Panc1 (cell line): Measurements from ENCODE around the gene SHROOM3. TPM values are rescaled to one million over a fixed set of nuclear protein-coding genes. Genes with fewer than 3 reads are reported as not detected.
A peak's percentile ranks its signal among the peaks of the same experiment; 100 is the strongest.

ENCODE experiments used
- ATAC-seq: fragments of 200-7000 bp; cut with Tn5 transposase; 2 replicates; pipeline ENCODE4 v1.9.1; 2020; ENCODE audit warnings: mild to moderate bottlenecking, moderate library complexity
- BruUV-seq: library from RNA; stranded (reverse); fragments of 400-500 nt; replicated peaks from 2 replicates; lab custom pipeline; 2021; lab: Mats Ljungman, UMichigan
- CTCF ChIA-PET: fragments of 300-600 bp; sonication (Branson Sonifier 250); formaldehyde crosslinking; loops from one replicate; lab custom pipeline; 2022; ENCODE audit warnings: antibody characterized with exemption; lab: Charles Lee
- POLR2A ChIA-PET: fragments of 300-600 bp; sonication (Branson Sonifier 250); formaldehyde crosslinking; loops from one replicate; lab custom pipeline; 2022; ENCODE audit warnings: antibody characterized with exemption; lab: Charles Lee
- DNase-seq: peaks from one replicate; pipeline ENCODE4 v3.0.0-alpha.2; 2010; ENCODE audit warnings: low read depth, low spot score
- H3K27ac ChIP-seq: 2 replicates; pipeline ENCODE4 v1.5.1; 2011; ENCODE audit warnings: mild to moderate bottlenecking, low read length, inconsistent platforms
- H3K27me3 ChIP-seq: fragments of 200-500 bp; sonication (Bioruptor generic); 2 replicates; pipeline ENCODE4 v1.6.0; 2014; ENCODE audit warnings: low read length, inconsistent platforms; ENCODE audit not compliant: control insufficient read depth, insufficient read depth
- H3K36me3 ChIP-seq: fragments of 200-500 bp; sonication (Bioruptor generic); 2 replicates; pipeline ENCODE4 v1.5.1; 2014; ENCODE audit warnings: inconsistent platforms, mild to moderate bottlenecking, low read length, moderate library complexity; ENCODE audit not compliant: control insufficient read depth, insufficient read depth
- H3K4me1 ChIP-seq: 2 replicates; pipeline ENCODE4 v1.5.1; 2011; ENCODE audit warnings: inconsistent platforms, mild to moderate bottlenecking, low read length, moderate library complexity; ENCODE audit not compliant: control insufficient read depth, insufficient read depth
- H3K4me3 ChIP-seq, 2 experiments: 2 replicates each; pipeline ENCODE4 v1.5.1; 2011 to 2012; ENCODE audit warnings: low read depth in 2 of 2, low read length in 2 of 2, mild to moderate bottlenecking in 2 of 2, inconsistent platforms in 1 of 2, moderate library complexity in 1 of 2
- H3K9me3 ChIP-seq: fragments of 200-500 bp; sonication (Bioruptor generic); 2 replicates; pipeline ENCODE4 v1.5.1; 2014; ENCODE audit warnings: low read depth, mild to moderate bottlenecking, inconsistent platforms, low read length, moderate library complexity; ENCODE audit not compliant: control insufficient read depth, insufficient read depth
- POLR2AphosphoS5 ChIP-seq: IDR thresholded peaks from 2 replicates; pipeline ENCODE4 v1.6.1; 2012; ENCODE audit warnings: mild to moderate bottlenecking, low read depth, low read length, moderate library complexity
- REST ChIP-seq, 2 experiments: IDR thresholded peaks; 2 replicates each; pipeline ENCODE4 v1.6.1; 2011 to 2012; ENCODE audit warnings: low read depth in 2 of 2, control low read depth in 1 of 2, low read length in 1 of 2, mild to moderate bottlenecking in 1 of 2, moderate library complexity in 1 of 2; ENCODE audit not compliant: insufficient read depth in 1 of 2
- SIN3A ChIP-seq: IDR thresholded peaks from 2 replicates; pipeline ENCODE4 v1.6.1; 2012; ENCODE audit warnings: low read depth, mild to moderate bottlenecking, low read length, moderate library complexity, borderline replicate concordance; ENCODE audit not compliant: insufficient read depth
- TCF7L2 ChIP-seq: IDR thresholded peaks from 2 replicates; pipeline ENCODE4 v1.6.1; 2011; ENCODE audit warnings: mild to moderate bottlenecking, low read depth, low read length, inconsistent platforms
- in situ Hi-C: cut with HindIII; loops from 2 replicates; pipeline ENCODE4 v1.10.0; 2016; ENCODE audit warnings: low sequenced_read_pairs, low pct_unique_long_range_greater_than_20kb
- intact Hi-C: fragments of 100-400 bp; cut with micrococcal nuclease; formaldehyde crosslinking; loops from one replicate; pipeline ENCODE4 v1.10.0; 2022; ENCODE audit not compliant: unreplicated experiment
- total RNA-seq: library from RNA; stranded (reverse); gene quantifications from one replicate; pipeline ENCODE4 v1.2.1, GENCODE V29; 2021; ENCODE audit not compliant: unreplicated experiment
- TF ChIP-seq, protein P1 (sequence below): fragments of 450-650 bp; IDR thresholded peaks from 2 replicates; pipeline ENCODE4 v1.5.1; 2017; ENCODE audit warnings: mild to moderate bottlenecking

Gene SHROOM3
- total RNA-seq, 1 experiment from 2014 or later = 7.2 TPM

GRCh38 chr4:76550966-76551780, 116.1 kb downstream of the SHROOM3 start:
- peaks cover 5% of the 10 kb centered on the region; the same call in 1 of the 2 replicates for H3K4me1 ChIP-seq
- H3K36me3 ChIP-seq = no peaks in the 10 kb centered on the region
- no TSS peak for BruUV-seq
- POLR2A ChIA-PET = no interaction called here
- no peaks in the 10 kb centered on the region for H3K9me3 ChIP-seq
- ATAC-seq = peak; percentile 64
- DNase-seq = no peak
- no peak for TF ChIP-seq POLR2AphosphoS5
- TF ChIP-seq TCF7L2 = no peak
- TF ChIP-seq SIN3A = no peak
- TF ChIP-seq REST (IDR thresholded peaks at IDR 0.05; ENCODE audit: insufficient read depth in 1 of 2, low read depth in 2 of 2, low read length in 1 of 2) = no peak
- TF ChIP-seq, protein P1, sequence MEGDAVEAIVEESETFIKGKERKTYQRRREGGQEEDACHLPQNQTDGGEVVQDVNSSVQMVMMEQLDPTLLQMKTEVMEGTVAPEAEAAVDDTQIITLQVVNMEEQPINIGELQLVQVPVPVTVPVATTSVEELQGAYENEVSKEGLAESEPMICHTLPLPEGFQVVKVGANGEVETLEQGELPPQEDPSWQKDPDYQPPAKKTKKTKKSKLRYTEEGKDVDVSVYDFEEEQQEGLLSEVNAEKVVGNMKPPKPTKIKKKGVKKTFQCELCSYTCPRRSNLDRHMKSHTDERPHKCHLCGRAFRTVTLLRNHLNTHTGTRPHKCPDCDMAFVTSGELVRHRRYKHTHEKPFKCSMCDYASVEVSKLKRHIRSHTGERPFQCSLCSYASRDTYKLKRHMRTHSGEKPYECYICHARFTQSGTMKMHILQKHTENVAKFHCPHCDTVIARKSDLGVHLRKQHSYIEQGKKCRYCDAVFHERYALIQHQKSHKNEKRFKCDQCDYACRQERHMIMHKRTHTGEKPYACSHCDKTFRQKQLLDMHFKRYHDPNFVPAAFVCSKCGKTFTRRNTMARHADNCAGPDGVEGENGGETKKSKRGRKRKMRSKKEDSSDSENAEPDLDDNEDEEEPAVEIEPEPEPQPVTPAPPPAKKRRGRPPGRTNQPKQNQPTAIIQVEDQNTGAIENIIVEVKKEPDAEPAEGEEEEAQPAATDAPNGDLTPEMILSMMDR = no peak
- H3K27ac ChIP-seq = no peak overlapping the region
- H3K27me3 ChIP-seq = no peaks in the 10 kb centered on the region
- CTCF ChIA-PET = no interaction called here
- intact Hi-C loops = no loop called here
- in situ Hi-C loops = no loop called here
- H3K4me3 ChIP-seq = no peak overlapping the region

DNA sequence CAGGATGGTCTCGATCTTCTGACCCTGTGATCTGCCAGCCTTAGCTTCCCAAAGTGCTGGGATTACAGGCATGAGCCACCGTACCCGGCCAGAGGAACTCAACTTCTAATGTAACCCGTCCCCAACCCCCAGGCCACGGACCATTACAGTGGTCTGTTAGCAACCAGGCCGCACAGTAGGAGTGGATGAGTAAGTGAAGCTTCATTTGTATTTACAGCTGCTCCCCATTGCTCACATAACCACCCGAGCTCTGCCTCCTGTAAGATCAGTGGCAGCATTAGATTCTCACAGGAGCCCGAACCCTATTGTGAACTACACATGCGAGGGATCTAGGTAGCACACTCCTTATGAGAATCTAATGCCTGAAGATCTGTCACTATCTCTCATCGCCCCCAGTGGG, 119.6 kb downstream of the SHROOM3 start:
- Histone ChIP-seq H3K27ac (no peak overlapping the region), H3K36me3 (no peaks in the 10 kb centered on the region), H3K4me3 (no peak overlapping the region), H3K27me3 (no peaks in the 10 kb centered on the region), H3K9me3 (no peaks in the 10 kb centered on the region), H3K4me1 (no peaks in the 10 kb centered on the region)
- DNase-seq (no peak), ATAC-seq (no peak)
- intact Hi-C loops (no loop called here), in situ Hi-C loops (no loop called here)
- ChIA-PET CTCF (no interaction called here), POLR2A (no interaction called here)
- BruUV-seq = no TSS peak
- TF ChIP-seq SIN3A (no peak), POLR2AphosphoS5 (no peak), REST (IDR thresholded peaks at IDR 0.05; ENCODE audit: insufficient read depth in 1 of 2, low read depth in 2 of 2, low read length in 1 of 2) (no peak)
